SU-DHL-6 (cell line): ENCODE results near the gene HIVEP3.

Experiments
- H2AFZ ChIP-seq: fragments of 200-600 bp; sonication (generic); 2 replicates; pipeline ENCODE4 v1.6.1; 2014; ENCODE audit warnings: low read depth, mild to moderate bottlenecking, moderate library complexity, mixed read lengths, antibody characterized with exemption, low read length; ENCODE audit not compliant: severe bottlenecking
- H3F3A ChIP-seq: fragments of 200-600 bp; shearing (Covaris generic); 2 replicates; pipeline ENCODE4 v1.6.0; 2016; ENCODE audit warnings: antibody characterized with exemption, mild to moderate bottlenecking; ENCODE audit not compliant: insufficient read depth
- H3K27ac ChIP-seq: fragments of 200-600 bp; sonication (generic); 2 replicates; pipeline ENCODE4 v1.5.1; 2016; ENCODE audit warnings: low read depth, mild to moderate bottlenecking, low read length, moderate library complexity, mixed read lengths
- H3K27me3 ChIP-seq: fragments of 200-600 bp; sonication (generic), shearing (Covaris generic); 2 replicates; pipeline ENCODE4 v1.6.0; 2014; ENCODE audit warnings: mild to moderate bottlenecking, low read length
- H3K36me3 ChIP-seq: fragments of 200-600 bp; sonication (generic); 2 replicates; pipeline ENCODE4 v1.6.1; 2014; ENCODE audit warnings: mild to moderate bottlenecking, low read length, mixed read lengths
- H3K4me2 ChIP-seq: fragments of 300-600, 200-600 bp; shearing (Covaris generic), sonication (generic); 2 replicates; pipeline ENCODE4 v1.6.0; 2014; ENCODE audit warnings: low read length, low read depth, mild to moderate bottlenecking; ENCODE audit not compliant: poor library complexity, severe bottlenecking
- H3K4me3 ChIP-seq: fragments of 200-600 bp; sonication (generic); 2 replicates; pipeline ENCODE4 v1.5.1; 2014; ENCODE audit warnings: antibody characterized with exemption, low read length, mild to moderate bottlenecking, mixed read lengths; ENCODE audit not compliant: insufficient read depth, poor library complexity, severe bottlenecking
- H3K79me2 ChIP-seq: fragments of 200-600 bp; sonication (generic); 2 replicates; pipeline ENCODE4 v1.6.1; 2014; ENCODE audit warnings: mild to moderate bottlenecking, low read length, moderate library complexity; ENCODE audit not compliant: insufficient read depth
- H3K9ac ChIP-seq: fragments of 200-600 bp; sonication (generic); 2 replicates; pipeline ENCODE4 v1.7.0; 2014; ENCODE audit warnings: mild to moderate bottlenecking, low read length
- H3K9me2 ChIP-seq: fragments of 200-600 bp; sonication (generic); replicated peaks from 2 replicates; pipeline ENCODE4 v1.6.1; 2014; ENCODE audit warnings: low read length; ENCODE audit not compliant: insufficient read depth
- H3K9me3 ChIP-seq: fragments of 200-600 bp; sonication (generic); 2 replicates; pipeline ENCODE4 v1.6.1; 2014; ENCODE audit warnings: low read length, mixed read lengths; ENCODE audit not compliant: insufficient read depth
- H4K20me1 ChIP-seq: fragments of 200-600 bp; sonication (generic); 2 replicates; pipeline ENCODE4 v1.6.1; 2014; ENCODE audit warnings: low read depth, mild to moderate bottlenecking, antibody characterized with exemption, low read length, moderate library complexity, mixed read lengths
- EZH2phosphoT487 ChIP-seq: fragments of 200-600 bp; sonication (generic), shearing (Covaris generic); conservative IDR thresholded peaks from 2 replicates; pipeline ENCODE4 v1.6.1; 2018; ENCODE audit warnings: mild to moderate bottlenecking, antibody characterized with exemption, low read length, moderate library complexity, mixed read lengths
- TF ChIP-seq, protein P1 (sequence below): fragments of 200-600 bp; sonication (generic); IDR thresholded peaks from one replicate; pipeline ENCODE4 v1.5.1; 2017; ENCODE audit warnings: antibody characterized with exemption, mild to moderate bottlenecking, low read length, moderate library complexity; ENCODE audit not compliant: insufficient read depth, poor library complexity, severe bottlenecking

Gene HIVEP3

DNA sequence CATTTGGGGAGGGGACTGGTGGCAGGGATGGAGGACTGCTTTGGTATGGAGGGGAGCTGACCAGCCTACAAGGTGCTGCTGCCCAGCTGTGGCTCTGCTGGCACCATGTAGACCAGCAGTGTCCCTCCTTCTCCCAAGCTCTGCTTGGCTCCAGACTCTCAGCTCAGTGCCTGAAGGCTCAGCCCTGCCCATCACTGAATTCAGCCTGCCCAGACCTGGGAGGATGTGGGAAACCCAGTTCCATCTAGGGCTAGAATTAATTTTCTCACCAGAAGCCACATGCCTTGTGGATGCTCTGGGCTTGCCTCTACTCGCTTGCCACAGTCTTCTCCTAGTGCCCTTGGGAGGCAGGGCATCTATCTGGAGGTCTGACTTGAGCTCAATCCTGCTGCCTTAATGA, 239.2 kb downstream of the HIVEP3 start:
- H3K4me2 ChIP-seq: no peak overlapping the region
- no peak overlapping the region for H2AFZ ChIP-seq
- H3F3A ChIP-seq: no peaks in the 10 kb centered on the region
- H3K27me3 ChIP-seq: no peaks in the 10 kb centered on the region
- no peaks in the 10 kb centered on the region for H4K20me1 ChIP-seq
- H3K36me3 ChIP-seq: no peaks in the 10 kb centered on the region
- no peaks in the 10 kb centered on the region for H3K79me2 ChIP-seq
- H3K9ac ChIP-seq: no peak overlapping the region
- no peaks in the 10 kb centered on the region for H3K9me3 ChIP-seq
- no peak overlapping the region for H3K27ac ChIP-seq
- no peak for TF ChIP-seq EZH2phosphoT487
- TF ChIP-seq, protein P1, sequence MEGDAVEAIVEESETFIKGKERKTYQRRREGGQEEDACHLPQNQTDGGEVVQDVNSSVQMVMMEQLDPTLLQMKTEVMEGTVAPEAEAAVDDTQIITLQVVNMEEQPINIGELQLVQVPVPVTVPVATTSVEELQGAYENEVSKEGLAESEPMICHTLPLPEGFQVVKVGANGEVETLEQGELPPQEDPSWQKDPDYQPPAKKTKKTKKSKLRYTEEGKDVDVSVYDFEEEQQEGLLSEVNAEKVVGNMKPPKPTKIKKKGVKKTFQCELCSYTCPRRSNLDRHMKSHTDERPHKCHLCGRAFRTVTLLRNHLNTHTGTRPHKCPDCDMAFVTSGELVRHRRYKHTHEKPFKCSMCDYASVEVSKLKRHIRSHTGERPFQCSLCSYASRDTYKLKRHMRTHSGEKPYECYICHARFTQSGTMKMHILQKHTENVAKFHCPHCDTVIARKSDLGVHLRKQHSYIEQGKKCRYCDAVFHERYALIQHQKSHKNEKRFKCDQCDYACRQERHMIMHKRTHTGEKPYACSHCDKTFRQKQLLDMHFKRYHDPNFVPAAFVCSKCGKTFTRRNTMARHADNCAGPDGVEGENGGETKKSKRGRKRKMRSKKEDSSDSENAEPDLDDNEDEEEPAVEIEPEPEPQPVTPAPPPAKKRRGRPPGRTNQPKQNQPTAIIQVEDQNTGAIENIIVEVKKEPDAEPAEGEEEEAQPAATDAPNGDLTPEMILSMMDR: no peak
- no peak overlapping the region for H3K4me3 ChIP-seq
- H3K9me2 ChIP-seq: no peaks in the 10 kb centered on the region

GRCh38 chr1:41678111-41678878, 240.4 kb downstream of the HIVEP3 start:
- Histone ChIP-seq H3K36me3 (no peaks in the 10 kb centered on the region), H3K4me3 (no peak overlapping the region), H3K4me2 (no peak overlapping the region), H3K9ac (no peak overlapping the region), H3K9me2 (no peaks in the 10 kb centered on the region), H4K20me1 (no peaks in the 10 kb centered on the region), H3K9me3 (no peaks in the 10 kb centered on the region), H3F3A (0 out of 2 replicates have a peak, but pooled peaks cover 4% of the 10 kb centered on the region), H3K27me3 (no peaks in the 10 kb centered on the region), H3K27ac (no peak overlapping the region), H3K79me2 (no peaks in the 10 kb centered on the region), H2AFZ (no peak overlapping the region)
- TF ChIP-seq EZH2phosphoT487: no peak
- TF ChIP-seq, protein P1: no peak

- Histone ChIP-seq H3K27me3 (no peaks in the 10 kb centered on the region), H3K9me3 (no peaks in the 10 kb centered on the region), H3K9me2 (no peaks in the 10 kb centered on the region), H2AFZ (no peak overlapping the region), H3F3A (0 out of 2 replicates have a peak, but pooled peaks cover 4% of the 10 kb centered on the region), H3K4me2 (no peak overlapping the region), H3K36me3 (no peaks in the 10 kb centered on the region), H4K20me1 (no peaks in the 10 kb centered on the region), H3K9ac (no peak overlapping the region), H3K4me3 (no peak overlapping the region), H3K79me2 (no peaks in the 10 kb centered on the region), H3K27ac (no peak overlapping the region)
- TF ChIP-seq EZH2phosphoT487: no peak
- TF ChIP-seq, protein P1: no peak
Observed at GRCh38 chr1:41677620-41678019, 241.1 kb downstream of the HIVEP3 start.
